DLD1 (cell line): ENCODE results near the gene ABCC10.
"Not testable (repeated sequence)": the region's sequence is repeated elsewhere in the genome, so short reads cannot be mapped to it uniquely, and the experiment has no call there.

Source experiments
- in situ Hi-C: cut with HindIII; loops from 2 replicates; pipeline ENCODE4 v1.10.0; 2017; ENCODE audit warnings: low sequenced_read_pairs

ABCC10 gene, protein sequence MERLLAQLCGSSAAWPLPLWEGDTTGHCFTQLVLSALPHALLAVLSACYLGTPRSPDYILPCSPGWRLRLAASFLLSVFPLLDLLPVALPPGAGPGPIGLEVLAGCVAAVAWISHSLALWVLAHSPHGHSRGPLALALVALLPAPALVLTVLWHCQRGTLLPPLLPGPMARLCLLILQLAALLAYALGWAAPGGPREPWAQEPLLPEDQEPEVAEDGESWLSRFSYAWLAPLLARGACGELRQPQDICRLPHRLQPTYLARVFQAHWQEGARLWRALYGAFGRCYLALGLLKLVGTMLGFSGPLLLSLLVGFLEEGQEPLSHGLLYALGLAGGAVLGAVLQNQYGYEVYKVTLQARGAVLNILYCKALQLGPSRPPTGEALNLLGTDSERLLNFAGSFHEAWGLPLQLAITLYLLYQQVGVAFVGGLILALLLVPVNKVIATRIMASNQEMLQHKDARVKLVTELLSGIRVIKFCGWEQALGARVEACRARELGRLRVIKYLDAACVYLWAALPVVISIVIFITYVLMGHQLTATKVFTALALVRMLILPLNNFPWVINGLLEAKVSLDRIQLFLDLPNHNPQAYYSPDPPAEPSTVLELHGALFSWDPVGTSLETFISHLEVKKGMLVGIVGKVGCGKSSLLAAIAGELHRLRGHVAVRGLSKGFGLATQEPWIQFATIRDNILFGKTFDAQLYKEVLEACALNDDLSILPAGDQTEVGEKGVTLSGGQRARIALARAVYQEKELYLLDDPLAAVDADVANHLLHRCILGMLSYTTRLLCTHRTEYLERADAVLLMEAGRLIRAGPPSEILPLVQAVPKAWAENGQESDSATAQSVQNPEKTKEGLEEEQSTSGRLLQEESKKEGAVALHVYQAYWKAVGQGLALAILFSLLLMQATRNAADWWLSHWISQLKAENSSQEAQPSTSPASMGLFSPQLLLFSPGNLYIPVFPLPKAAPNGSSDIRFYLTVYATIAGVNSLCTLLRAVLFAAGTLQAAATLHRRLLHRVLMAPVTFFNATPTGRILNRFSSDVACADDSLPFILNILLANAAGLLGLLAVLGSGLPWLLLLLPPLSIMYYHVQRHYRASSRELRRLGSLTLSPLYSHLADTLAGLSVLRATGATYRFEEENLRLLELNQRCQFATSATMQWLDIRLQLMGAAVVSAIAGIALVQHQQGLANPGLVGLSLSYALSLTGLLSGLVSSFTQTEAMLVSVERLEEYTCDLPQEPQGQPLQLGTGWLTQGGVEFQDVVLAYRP (N-terminal part only)

DNA sequence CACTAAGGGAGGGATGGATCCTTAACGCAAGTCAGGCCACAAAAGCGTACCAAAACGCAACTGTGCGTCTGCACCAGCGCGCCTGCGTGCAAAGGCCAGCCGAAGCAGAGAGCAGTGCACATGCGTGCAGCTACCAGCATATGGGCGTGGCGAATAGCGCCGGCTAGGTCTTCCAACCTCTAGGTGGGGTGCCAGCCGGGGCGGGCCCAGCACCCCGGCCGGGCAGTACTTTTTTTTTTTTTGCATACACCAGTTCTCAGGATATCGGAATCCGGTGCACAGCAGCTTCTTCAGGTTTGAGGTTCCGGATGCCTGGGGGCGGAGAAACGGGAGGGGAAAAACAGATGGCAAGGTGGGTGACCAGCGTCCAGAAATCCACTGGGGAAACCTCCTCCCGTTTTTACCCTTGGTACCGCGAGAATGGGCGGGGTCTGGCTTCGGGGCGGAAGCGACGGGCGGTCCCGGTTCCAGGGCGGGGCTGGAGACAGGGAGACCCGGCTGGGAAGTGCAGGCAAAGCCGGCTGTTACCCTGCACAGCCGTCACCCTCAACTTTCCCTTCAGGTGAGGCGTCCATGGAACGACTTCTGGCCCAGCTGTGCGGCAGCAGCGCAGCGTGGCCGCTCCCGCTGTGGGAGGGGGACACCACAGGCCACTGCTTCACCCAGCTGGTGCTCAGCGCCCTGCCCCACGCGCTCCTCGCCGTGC is at the start of gene ABCC10:
Gene ABCC10 (plus strand): TSS at position 136 of the 706 bp plus-strand sequence. CDS start 438 bp downstream, at position 574.
- in situ Hi-C loops, result no loop called here

DNA sequence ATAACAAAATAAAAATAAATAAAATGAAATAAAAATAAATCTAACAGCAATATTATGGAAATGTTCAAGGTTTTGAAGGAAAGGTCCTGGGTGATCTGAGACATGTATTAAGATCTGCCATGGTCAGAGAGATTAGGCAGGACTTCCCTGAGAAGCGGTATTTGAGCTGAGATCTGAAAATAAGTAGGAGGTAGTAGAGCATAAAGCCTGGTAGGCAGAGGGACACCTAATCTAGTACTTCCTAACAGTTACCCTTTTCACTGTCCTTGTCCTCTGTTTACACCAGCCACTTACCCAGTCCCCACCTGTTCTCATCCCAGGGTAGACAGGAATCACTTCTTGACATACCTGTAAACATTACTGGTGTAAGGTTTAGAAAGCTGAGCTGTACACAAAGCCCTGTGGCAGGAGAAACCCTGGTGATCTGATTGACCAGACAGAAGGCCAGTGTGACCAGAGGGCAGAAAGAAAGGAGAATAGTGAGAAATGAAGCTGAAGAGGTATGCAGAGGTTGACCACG is 49.6 kb upstream of the ABCC10 start:
- in situ Hi-C loops, result no loop called here

- in situ Hi-C loops, result no loop called here
These were observed 48.7 kb upstream of the ABCC10 start for GRCh38 chr6:43378631-43379030.

- in situ Hi-C loops, result not testable (repeated sequence)
These were observed 46.5 kb upstream of the ABCC10 start for GRCh38 chr6:43380858-43381257.

- in situ Hi-C loops, result no loop called here
These were observed 44.2 kb upstream of the ABCC10 start for GRCh38 chr6:43383021-43383667.

GRCh38 chr6:43386492-43386891 is 40.8 kb upstream of the ABCC10 start:
- in situ Hi-C loops, result no loop called here

GRCh38 chr6:43389730-43390295 is 37.5 kb upstream of the ABCC10 start:
- in situ Hi-C loops, result no loop called here

DNA sequence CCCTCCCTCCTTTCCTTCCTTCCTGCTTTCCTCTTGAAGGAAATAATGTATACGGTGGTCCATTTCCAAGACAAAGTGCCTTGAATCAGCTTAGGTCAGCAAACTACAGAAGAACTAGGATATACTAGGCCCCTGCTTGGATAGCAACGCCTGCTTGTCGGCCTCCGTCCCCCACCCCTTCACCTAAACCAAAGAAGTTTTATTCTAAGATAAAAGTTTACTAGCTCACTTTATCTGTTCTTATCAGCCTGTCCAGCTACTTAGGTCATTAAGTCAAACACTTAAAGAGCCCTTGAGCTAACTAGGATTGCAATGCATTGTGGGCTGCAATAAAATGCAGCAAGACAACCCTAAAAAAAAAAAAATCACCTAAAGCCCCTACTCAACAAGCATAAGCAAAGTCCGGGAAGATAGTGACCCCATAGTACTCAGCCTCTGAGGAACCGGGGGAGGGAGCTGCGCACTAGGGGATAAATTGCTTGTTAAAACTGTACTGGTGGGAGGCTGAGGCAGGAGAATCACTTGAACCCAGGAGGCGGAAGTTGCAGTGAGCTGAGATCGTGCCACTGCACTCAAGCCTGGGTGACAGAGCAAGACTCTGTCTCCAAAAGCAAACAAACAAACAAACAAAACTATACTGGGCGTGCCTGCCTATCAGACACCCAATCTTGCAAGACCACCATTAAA is 36.4 kb upstream of the ABCC10 start:
- in situ Hi-C loops, result not testable (repeated sequence)

DNA sequence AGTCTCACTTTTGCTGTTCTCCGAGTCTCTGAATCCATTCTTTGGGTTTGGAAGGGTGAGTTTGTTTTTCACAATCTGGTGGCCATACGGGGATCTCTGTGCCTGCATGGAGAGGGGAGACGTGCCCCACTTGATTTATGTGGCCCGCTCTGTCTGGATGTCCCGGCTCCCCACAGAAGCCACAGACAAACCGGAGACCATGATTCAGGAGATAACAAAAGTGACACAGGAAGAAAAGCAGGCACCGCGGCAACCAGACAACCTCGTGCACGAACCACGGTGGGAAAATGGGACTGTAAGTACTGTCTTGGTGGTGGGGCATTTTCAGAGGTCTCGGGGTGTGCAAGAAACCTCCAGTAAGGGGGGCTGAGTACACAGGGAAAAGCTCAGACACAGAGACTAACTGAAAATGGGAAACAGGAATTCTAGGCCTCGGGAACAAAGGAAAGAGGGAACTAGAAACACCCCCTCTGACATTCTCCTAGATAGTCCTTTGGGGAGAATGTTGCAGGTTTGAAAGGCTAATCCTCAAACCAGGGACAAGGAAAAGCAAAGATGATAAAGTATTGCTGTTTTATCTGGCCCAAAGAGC is 35.8 kb upstream of the ABCC10 start:
- in situ Hi-C loops, result no loop called here

- in situ Hi-C loops, result not testable (repeated sequence)
These were observed 34.2 kb upstream of the ABCC10 start for GRCh38 chr6:43393133-43393532.

DNA sequence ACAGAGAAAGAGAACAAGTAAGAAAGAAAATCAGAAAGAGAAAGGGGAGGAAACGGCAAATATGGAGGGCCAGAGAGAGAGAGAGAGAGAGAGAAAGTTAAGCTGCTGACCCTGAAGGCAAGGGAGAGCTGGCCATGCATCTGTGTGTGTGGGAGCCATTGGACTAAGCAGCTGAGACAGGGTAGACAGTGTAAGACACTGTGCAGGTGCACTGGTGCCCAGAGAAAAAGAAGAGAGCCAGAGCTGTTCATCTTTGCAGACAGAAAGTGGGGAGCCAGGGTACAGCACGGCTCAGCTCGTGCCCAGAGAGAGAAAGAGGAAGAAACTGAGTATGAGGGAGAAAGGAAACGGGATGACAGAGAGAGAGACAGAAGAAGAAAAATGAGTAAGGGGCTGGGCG is 33.7 kb upstream of the ABCC10 start:
- in situ Hi-C loops, result no loop called here

- in situ Hi-C loops, result no loop called here
These were observed 32.4 kb upstream of the ABCC10 start for GRCh38 chr6:43394982-43395381.

DNA sequence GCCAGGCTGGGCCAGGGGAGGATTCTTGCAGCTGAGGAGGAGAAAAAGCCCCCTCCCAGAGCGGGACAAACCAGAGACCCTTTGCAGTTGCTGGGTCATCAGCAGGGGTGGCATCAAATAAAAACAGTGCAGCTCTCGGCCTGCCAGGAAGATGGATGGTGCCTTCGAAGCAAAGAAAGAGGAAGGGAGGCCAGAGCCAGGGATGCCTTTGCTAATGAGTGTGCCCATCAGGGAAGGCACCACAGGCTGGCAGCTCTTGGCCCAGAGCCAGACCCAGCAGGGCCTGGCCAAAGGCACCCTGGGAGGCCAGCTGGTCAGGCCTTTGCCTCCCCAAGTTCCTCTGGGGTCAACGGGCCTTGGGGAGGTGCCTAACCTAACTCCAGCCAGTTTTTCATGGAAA is 31.6 kb upstream of the ABCC10 start:
- in situ Hi-C loops, result no loop called here

DNA sequence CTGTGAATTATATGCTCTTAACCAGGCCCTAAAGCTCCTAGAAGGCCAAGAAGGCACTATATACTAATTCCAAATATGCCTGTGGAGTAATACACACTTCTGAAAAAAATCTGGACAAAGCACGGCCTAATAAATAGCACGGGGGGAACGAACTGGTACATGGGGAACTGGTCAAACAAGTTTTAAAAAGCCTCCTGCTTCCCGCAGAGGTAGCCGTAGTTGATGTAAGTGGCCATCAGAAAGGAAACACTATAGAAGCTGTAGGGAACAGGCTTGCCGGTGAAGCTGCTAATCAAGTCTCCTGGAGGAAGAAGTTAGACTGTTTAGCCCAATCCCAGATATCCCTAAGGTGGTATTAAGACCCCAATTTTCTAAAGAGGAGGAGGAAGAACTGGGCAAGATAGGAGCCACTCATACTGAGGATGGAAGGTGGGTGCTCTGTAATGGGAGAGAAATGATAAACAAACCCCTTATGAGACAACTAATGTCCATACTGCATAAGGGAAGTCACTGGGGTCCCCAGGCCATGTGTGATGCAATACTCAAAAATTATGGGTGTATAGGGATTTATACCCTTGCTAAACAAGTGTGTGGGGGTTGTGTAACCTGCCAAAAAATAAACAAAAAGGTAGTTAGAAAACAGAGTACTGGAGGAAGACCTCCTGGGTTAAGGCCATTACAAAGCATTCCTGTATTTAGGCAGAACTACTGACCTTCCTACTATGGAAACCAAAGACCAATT is 30.8 kb upstream of the ABCC10 start:
- in situ Hi-C loops, result no loop called here

DNA sequence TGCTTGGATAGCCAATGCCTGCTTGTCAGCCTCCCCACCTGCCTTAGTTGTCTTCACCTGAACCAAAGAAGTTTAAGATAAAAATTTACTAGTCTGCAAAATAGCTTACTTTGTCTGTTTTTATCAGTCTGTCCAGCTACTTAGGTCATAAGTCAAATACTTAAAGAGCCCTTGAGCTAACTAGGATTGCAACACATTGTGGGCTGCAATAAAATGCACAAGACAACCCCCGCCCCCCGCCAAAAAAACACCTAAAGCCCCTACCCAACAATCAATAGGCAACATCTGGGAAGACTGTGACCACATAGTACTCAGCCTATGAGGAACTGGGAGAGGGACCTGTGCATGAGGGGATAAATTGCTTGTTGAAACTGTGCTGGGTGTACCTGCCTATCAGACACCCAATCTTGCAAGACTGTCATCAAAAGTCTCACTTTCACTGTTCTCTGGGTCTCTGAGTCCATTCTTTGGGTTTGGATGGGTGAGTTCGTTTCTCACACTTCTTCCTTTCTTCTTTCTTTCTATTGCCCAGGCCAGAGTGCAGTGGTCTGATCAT is 27.3 kb upstream of the ABCC10 start:
- in situ Hi-C loops, result no loop called here

- in situ Hi-C loops, result no loop called here
These were observed 25.6 kb upstream of the ABCC10 start for GRCh38 chr6:43401730-43402129.

DNA sequence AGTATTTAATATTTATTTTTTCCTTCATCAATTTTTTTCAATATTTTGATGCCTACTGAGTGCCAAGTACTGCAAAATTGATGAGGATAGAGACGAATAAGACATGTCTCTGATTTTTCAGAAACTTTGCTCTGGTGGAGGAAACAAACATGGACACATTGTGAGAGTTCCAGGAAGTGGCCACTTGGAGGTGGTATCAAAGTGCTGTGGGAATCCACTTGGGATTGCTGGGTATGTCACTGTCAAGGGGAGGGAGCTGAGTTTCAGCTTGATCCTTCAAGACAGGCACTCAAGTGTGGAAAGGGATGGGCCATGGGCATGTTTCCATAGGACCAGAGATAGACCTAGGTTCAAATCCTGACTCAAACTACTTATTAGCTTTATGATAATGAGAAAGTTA is 24.5 kb upstream of the ABCC10 start:
- in situ Hi-C loops, result no loop called here
